ENCODE measurements around the gene FOXRED1. TPM values are rescaled to one million over a fixed set of nuclear protein-coding genes. Genes with fewer than 3 reads are reported as not detected.

Gene FOXRED1
- total RNA-seq, 1 experiment from 2014 or later: 18.4 TPM

DNA sequence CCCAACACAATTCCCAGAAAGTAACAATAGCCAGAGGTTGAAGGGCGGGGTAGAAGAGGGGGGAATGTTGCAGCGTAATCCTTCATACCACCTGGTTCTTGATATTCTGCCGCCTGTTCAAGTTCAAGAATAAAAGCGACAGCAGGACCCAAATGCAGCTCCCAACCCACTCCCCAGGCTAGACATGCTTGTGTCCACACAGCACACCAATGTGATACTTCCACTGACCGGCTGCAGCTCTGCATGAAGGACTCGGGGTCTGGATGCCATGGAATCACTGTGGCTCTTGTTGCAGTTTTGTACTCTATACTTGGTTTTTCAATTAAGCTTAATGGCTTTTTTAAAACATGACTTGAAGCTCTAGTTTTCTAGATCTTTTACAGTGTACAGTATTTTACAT lies 6.7 kb upstream of the FOXRED1 start:
- Histone ChIP-seq H3K4me1 (ENCODE audit: low read length) (peaks cover 1% of the 10 kb centered on the region), H3K27me3 (ENCODE audit: low read length) (no peaks in the 10 kb centered on the region), H4K20me1 (ENCODE audit: insufficient read depth, low read depth, low read length) (no peaks in the 10 kb centered on the region), H3K4me2 (ENCODE audit: low read depth, low read length, poor library complexity, severe bottlenecking) (no peak overlapping the region), H2AFZ (ENCODE audit: low read length) (no peak overlapping the region), H3K9ac (ENCODE audit: low read length) (no peak overlapping the region), H3K27ac (ENCODE audit: low read length) (no peak overlapping the region), H3K9me2 (replicated peaks; ENCODE audit: insufficient read depth, low read length) (no peaks in the 10 kb centered on the region), H3K79me2 (ENCODE audit: low read length) (peaks cover 6% of the 10 kb centered on the region), H3K36me3 (ENCODE audit: insufficient read depth, low read length) (peaks cover 16% of the 10 kb centered on the region), H3K4me3 (ENCODE audit: low read length) (no peak overlapping the region), H3K9me3 (ENCODE audit: low read length) (no peaks in the 10 kb centered on the region)
- no peak for DNase-seq

GRCh38 chr11:126263489-126263888 lies 5.5 kb upstream of the FOXRED1 start:
- Histone ChIP-seq H2AFZ (ENCODE audit: low read length) (no peak overlapping the region), H3K4me1 (ENCODE audit: low read length) (peaks cover 9% of the 10 kb centered on the region), H4K20me1 (ENCODE audit: insufficient read depth, low read depth, low read length) (no peaks in the 10 kb centered on the region), H3K9ac (ENCODE audit: low read length) (no peak overlapping the region), H3K4me3 (ENCODE audit: low read length) (no peak overlapping the region), H3K4me2 (ENCODE audit: low read depth, low read length, poor library complexity, severe bottlenecking) (no peak overlapping the region), H3K9me3 (ENCODE audit: low read length) (no peaks in the 10 kb centered on the region), H3K9me2 (replicated peaks; ENCODE audit: insufficient read depth, low read length) (no peaks in the 10 kb centered on the region), H3K36me3 (ENCODE audit: insufficient read depth, low read length) (peaks cover 18% of the 10 kb centered on the region), H3K27ac (ENCODE audit: low read length) (no peak overlapping the region), H3K79me2 (ENCODE audit: low read length) (peaks cover 19% of the 10 kb centered on the region), H3K27me3 (ENCODE audit: low read length) (no peaks in the 10 kb centered on the region)
- no peak for DNase-seq

DNA sequence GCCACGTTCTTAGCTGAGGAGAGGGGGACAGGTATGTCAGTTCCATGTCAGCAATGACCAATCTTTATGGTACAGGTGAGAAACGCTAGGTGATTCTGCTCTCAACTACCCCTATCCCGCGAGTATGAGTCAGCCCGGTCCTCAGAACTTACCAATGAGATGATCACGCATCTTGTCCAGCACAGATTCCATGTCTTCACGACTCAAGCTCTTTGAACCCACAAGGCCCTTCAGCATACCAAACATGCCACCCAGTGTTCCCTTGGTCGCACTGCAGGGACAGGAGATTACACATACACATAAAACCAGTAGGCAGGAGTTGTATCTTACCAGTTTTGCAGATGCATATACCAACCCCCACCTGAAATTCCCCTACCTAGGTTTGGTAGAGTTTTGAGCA lies 3.1 kb upstream of the FOXRED1 start:
- H3K9me3 ChIP-seq (ENCODE audit: low read length): no peaks in the 10 kb centered on the region
- no peaks in the 10 kb centered on the region for H3K9me2 ChIP-seq (replicated peaks; ENCODE audit: insufficient read depth, low read length)
- no peak overlapping the region for H3K27ac ChIP-seq (ENCODE audit: low read length)
- no peaks in the 10 kb centered on the region for H3K27me3 ChIP-seq (ENCODE audit: low read length)
- no peak overlapping the region for H3K4me3 ChIP-seq (ENCODE audit: low read length)
- no peaks in the 10 kb centered on the region for H4K20me1 ChIP-seq (ENCODE audit: insufficient read depth, low read depth, low read length)
- H3K36me3 ChIP-seq (ENCODE audit: insufficient read depth, low read length): peaks cover 18% of the 10 kb centered on the region
- H3K4me1 ChIP-seq (ENCODE audit: low read length): peaks cover 15% of the 10 kb centered on the region
- peaks cover 39% of the 10 kb centered on the region for H3K79me2 ChIP-seq (ENCODE audit: low read length)
- H3K4me2 ChIP-seq (ENCODE audit: low read depth, low read length, poor library complexity, severe bottlenecking): no peak overlapping the region
- DNase-seq: no peak
- no peak overlapping the region for H3K9ac ChIP-seq (ENCODE audit: low read length)
- no peak overlapping the region for H2AFZ ChIP-seq (ENCODE audit: low read length)

- peak overlapping the region; percentile 88 for H3K4me2 ChIP-seq (ENCODE audit: low read depth, low read length, poor library complexity, severe bottlenecking)
- peak overlapping the region; percentile 84 for H3K4me3 ChIP-seq (ENCODE audit: low read length)
- H3K27me3 ChIP-seq (ENCODE audit: low read length): no peaks in the 10 kb centered on the region
- no peak for DNase-seq
- H3K79me2 ChIP-seq (ENCODE audit: low read length): peaks cover 39% of the 10 kb centered on the region
- H2AFZ ChIP-seq (ENCODE audit: low read length): no peak overlapping the region
- H3K9me3 ChIP-seq (ENCODE audit: low read length): no peaks in the 10 kb centered on the region
- peaks cover 18% of the 10 kb centered on the region for H3K36me3 ChIP-seq (ENCODE audit: insufficient read depth, low read length)
- no peaks in the 10 kb centered on the region for H4K20me1 ChIP-seq (ENCODE audit: insufficient read depth, low read depth, low read length)
- H3K9ac ChIP-seq (ENCODE audit: low read length): peak overlapping the region; percentile 83
- H3K4me1 ChIP-seq (ENCODE audit: low read length): peaks cover 15% of the 10 kb centered on the region
- H3K9me2 ChIP-seq (replicated peaks; ENCODE audit: insufficient read depth, low read length): no peaks in the 10 kb centered on the region
- no peak overlapping the region; the same call in 1 of the 2 replicates for H3K27ac ChIP-seq (ENCODE audit: low read length)
Observed at GRCh38 chr11:126267650-126268049, 1.3 kb upstream of the FOXRED1 start.

GRCh38 chr11:126268361-126268707 lies 620 bp upstream of the FOXRED1 start:
- H3K9me2 ChIP-seq (replicated peaks; ENCODE audit: insufficient read depth, low read length): no peaks in the 10 kb centered on the region
- no peaks in the 10 kb centered on the region for H4K20me1 ChIP-seq (ENCODE audit: insufficient read depth, low read depth, low read length)
- no peaks in the 10 kb centered on the region for H3K9me3 ChIP-seq (ENCODE audit: low read length)
- peak overlapping the region; percentile 83 for H3K9ac ChIP-seq (ENCODE audit: low read length)
- peaks cover 18% of the 10 kb centered on the region for H3K36me3 ChIP-seq (ENCODE audit: insufficient read depth, low read length)
- no peak overlapping the region; the same call in 1 of the 2 replicates for H3K27ac ChIP-seq (ENCODE audit: low read length)
- no peaks in the 10 kb centered on the region for H3K27me3 ChIP-seq (ENCODE audit: low read length)
- H3K4me1 ChIP-seq (ENCODE audit: low read length): peaks cover 15% of the 10 kb centered on the region
- H3K4me3 ChIP-seq (ENCODE audit: low read length): peak overlapping the region; percentile 84
- peaks cover 39% of the 10 kb centered on the region for H3K79me2 ChIP-seq (ENCODE audit: low read length)
- peak overlapping the region; percentile 88 for H3K4me2 ChIP-seq (ENCODE audit: low read depth, low read length, poor library complexity, severe bottlenecking)
- H2AFZ ChIP-seq (ENCODE audit: low read length): no peak overlapping the region
- DNase-seq: no peak

- Histone ChIP-seq H4K20me1 (ENCODE audit: insufficient read depth, low read depth, low read length) (no peaks in the 10 kb centered on the region), H3K9me3 (ENCODE audit: low read length) (no peaks in the 10 kb centered on the region), H2AFZ (ENCODE audit: low read length) (no peak overlapping the region), H3K4me3 (ENCODE audit: low read length) (no peak overlapping the region), H3K79me2 (ENCODE audit: low read length) (no peaks in the 10 kb centered on the region), H3K4me2 (ENCODE audit: low read depth, low read length, poor library complexity, severe bottlenecking) (no peak overlapping the region), H3K4me1 (ENCODE audit: low read length) (peaks cover under 1% of the 10 kb centered on the region; the same call in 1 of the 2 replicates), H3K27me3 (ENCODE audit: low read length) (no peaks in the 10 kb centered on the region), H3K27ac (ENCODE audit: low read length) (no peak overlapping the region), H3K36me3 (ENCODE audit: insufficient read depth, low read length) (no peaks in the 10 kb centered on the region; the same call in 1 of the 2 replicates), H3K9me2 (replicated peaks; ENCODE audit: insufficient read depth, low read length) (no peaks in the 10 kb centered on the region), H3K9ac (ENCODE audit: low read length) (no peak overlapping the region)
- DNase-seq: no peak
Observed at GRCh38 chr11:126277322-126277721, 8.4 kb downstream of the FOXRED1 start.

DNA sequence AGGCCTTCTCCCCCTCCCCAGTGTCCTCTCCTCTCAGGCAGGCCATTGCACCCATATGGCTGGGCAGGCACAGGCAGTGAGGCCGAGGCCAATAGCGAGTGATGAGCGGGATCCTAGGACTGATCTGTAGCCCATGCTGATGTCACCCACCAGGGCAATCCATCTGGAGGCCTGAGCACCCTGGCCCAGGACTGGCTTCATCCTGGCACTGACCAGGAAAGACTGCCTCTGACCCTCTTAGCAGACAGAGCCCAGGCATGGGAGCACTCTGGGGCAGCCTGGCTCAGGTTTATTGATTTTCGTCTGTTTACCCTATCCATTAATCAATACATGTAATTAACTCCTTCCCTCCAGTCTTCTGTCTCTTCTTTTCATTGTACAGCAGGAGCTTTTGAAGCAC lies 8.8 kb downstream of the FOXRED1 start:
- Histone ChIP-seq H3K79me2 (ENCODE audit: low read length) (no peaks in the 10 kb centered on the region), H3K9ac (ENCODE audit: low read length) (no peak overlapping the region), H3K27ac (ENCODE audit: low read length) (no peak overlapping the region), H3K4me1 (ENCODE audit: low read length) (peaks cover 4% of the 10 kb centered on the region; the same call in 1 of the 2 replicates), H3K36me3 (ENCODE audit: insufficient read depth, low read length) (no peaks in the 10 kb centered on the region; the same call in 1 of the 2 replicates), H2AFZ (ENCODE audit: low read length) (no peak overlapping the region), H3K27me3 (ENCODE audit: low read length) (no peaks in the 10 kb centered on the region), H3K9me3 (ENCODE audit: low read length) (no peaks in the 10 kb centered on the region), H3K4me3 (ENCODE audit: low read length) (no peak overlapping the region), H4K20me1 (ENCODE audit: insufficient read depth, low read depth, low read length) (no peaks in the 10 kb centered on the region), H3K9me2 (replicated peaks; ENCODE audit: insufficient read depth, low read length) (no peaks in the 10 kb centered on the region), H3K4me2 (ENCODE audit: low read depth, low read length, poor library complexity, severe bottlenecking) (no peak overlapping the region)
- no peak for DNase-seq

DNA sequence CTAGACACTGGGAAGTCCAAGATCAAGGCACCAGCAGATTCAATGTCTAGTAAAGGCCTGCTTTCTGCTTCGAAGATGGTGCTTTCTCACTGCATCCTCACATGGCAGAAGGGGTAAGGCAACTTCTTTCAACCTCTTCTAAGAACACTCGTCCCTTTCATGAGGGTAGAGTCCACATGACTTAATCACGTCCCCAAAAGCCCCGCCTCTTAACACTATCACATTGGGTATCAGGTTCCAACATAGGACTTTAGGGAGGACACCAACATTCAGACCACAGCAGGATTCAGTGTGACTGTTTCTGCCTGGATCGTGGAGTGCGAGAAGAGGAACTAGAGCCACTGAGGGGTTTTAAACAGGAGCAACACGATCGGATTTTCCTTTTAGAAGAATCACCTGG lies 10.2 kb downstream of the FOXRED1 start:
- H3K27ac ChIP-seq (ENCODE audit: low read length): no peak overlapping the region
- no peak overlapping the region for H3K4me3 ChIP-seq (ENCODE audit: low read length)
- no peaks in the 10 kb centered on the region for H4K20me1 ChIP-seq (ENCODE audit: insufficient read depth, low read depth, low read length)
- no peak for DNase-seq
- H3K9me3 ChIP-seq (ENCODE audit: low read length): no peaks in the 10 kb centered on the region
- no peaks in the 10 kb centered on the region for H3K9me2 ChIP-seq (replicated peaks; ENCODE audit: insufficient read depth, low read length)
- H3K4me2 ChIP-seq (ENCODE audit: low read depth, low read length, poor library complexity, severe bottlenecking): no peak overlapping the region
- no peaks in the 10 kb centered on the region; the same call in 1 of the 2 replicates for H3K36me3 ChIP-seq (ENCODE audit: insufficient read depth, low read length)
- peaks cover 7% of the 10 kb centered on the region for H3K4me1 ChIP-seq (ENCODE audit: low read length)
- H3K9ac ChIP-seq (ENCODE audit: low read length): no peak overlapping the region
- H2AFZ ChIP-seq (ENCODE audit: low read length): no peak overlapping the region
- H3K79me2 ChIP-seq (ENCODE audit: low read length): no peaks in the 10 kb centered on the region
- no peaks in the 10 kb centered on the region for H3K27me3 ChIP-seq (ENCODE audit: low read length)

DNA sequence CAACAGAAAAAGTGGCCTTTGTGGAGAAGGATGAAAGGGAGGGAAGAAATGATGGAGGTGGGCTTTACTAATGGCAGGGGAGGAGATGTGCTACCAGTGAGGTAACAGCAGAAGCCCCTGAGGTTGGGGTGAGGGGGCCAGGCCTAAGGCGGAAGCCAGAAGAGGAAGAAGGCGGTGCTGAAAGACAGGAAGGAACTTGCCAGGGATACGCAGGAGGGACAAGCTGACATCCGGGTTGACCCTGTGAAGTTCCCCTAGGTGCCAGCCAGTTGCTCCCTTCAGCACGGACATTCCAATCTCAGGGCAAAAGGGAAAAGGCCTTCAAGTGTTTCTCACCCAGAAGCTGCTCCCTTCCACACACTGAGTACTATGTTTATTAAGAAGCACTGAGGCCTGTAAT lies 11.6 kb downstream of the FOXRED1 start:
- Histone ChIP-seq H3K4me1 (ENCODE audit: low read length) (peaks cover 19% of the 10 kb centered on the region), H3K9ac (ENCODE audit: low read length) (no peak overlapping the region), H4K20me1 (ENCODE audit: insufficient read depth, low read depth, low read length) (no peaks in the 10 kb centered on the region), H3K79me2 (ENCODE audit: low read length) (peaks cover 3% of the 10 kb centered on the region; the same call in 1 of the 2 replicates), H3K27me3 (ENCODE audit: low read length) (no peaks in the 10 kb centered on the region), H3K4me2 (ENCODE audit: low read depth, low read length, poor library complexity, severe bottlenecking) (no peak overlapping the region), H3K9me3 (ENCODE audit: low read length) (no peaks in the 10 kb centered on the region), H2AFZ (ENCODE audit: low read length) (no peak overlapping the region), H3K27ac (ENCODE audit: low read length) (no peak overlapping the region), H3K9me2 (replicated peaks; ENCODE audit: insufficient read depth, low read length) (no peaks in the 10 kb centered on the region), H3K36me3 (ENCODE audit: insufficient read depth, low read length) (no peaks in the 10 kb centered on the region; the same call in 1 of the 2 replicates), H3K4me3 (ENCODE audit: low read length) (no peak overlapping the region)
- DNase-seq: peak; percentile 43
